Measurements from ENCODE around the gene EIF3F. TPM values are rescaled to one million over a fixed set of nuclear protein-coding genes. Genes with fewer than 3 reads are reported as not detected.

EIF3F gene
- total and polyA plus RNA-seq, 2 donors (not counting 1 experiment from before 2014, with no cell fraction given): 330 to 584 TPM

DNA sequence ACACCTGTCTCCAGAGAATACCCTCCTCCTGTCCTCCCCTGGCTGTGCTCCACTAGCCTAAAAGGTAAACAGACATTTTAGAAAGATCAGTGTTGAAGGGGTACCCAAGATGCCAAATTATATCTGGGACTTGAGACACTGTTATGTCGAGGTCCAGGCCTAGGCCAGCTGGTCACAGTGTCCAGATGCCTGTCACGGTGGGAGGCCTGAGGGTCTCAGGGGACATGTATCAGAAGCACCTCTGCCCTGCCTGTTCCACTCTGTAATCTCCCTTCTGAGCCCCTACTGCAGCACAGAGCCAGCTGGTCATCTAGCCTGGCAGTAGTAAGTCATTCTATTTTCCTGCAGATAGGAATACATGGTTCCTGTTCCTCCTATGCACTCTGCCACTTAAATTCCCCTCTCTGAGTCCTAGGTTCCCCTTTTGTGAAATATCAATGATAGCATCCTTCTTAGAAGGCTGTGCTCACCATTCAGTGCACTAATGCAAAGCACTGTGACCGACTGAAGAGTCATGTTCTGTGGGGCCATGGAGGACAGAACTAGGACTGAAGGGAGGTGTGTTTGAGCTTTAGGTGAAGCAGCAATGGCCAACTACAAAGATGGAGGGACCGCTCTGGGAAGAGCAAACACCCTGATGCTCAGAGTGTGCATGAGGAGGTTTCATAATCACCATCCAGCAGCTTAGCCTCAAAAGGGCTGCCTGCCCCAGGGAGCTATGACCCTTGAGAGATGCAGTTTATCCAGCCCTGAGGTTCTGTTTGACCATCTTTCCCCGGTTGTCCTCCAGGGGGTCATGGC, 49.1 kb downstream of the EIF3F start:
- no peak overlapping the region for H3K4me3 Mint-ChIP-seq
- ChIA-PET POLR2A (no interaction called here), CTCF (interaction anchor here (1.2 kb wide), 2 partner anchors 9 to 55 kb away, joined by 3 to 4 read pairs; no protein-coding TSS in a partner anchor)
- Histone ChIP-seq H3K27me3 (replicated peaks in 1 of 4; ENCODE audit: control extremely low read depth in 1 of 4, control insufficient read depth in 3 of 4, insufficient read depth in 4 of 4, low read length in 3 of 4) (peaks cover 0 to 22% (median 4%) of the 10 kb centered on the region in 4 experiments), H3K36me3 (replicated peaks in 1 of 2; ENCODE audit: control extremely low read depth in 1 of 2, control insufficient read depth in 1 of 2, extremely low read depth in 1 of 2, insufficient read depth in 2 of 2, low read length in 1 of 2) (no peaks in the 10 kb centered on the region), H3K4me1 (ENCODE audit: control insufficient read depth in 2 of 2, insufficient read depth in 2 of 2, low read length in 2 of 2) (peaks cover 0 to 8% of the 10 kb centered on the region in 2 donors), H3K4me3 (ENCODE audit: control extremely low read depth in 1 of 5, extremely low read depth in 1 of 5, insufficient read depth in 1 of 5, low read depth in 2 of 5, low read length in 4 of 5) (no peak overlapping the region), H2AFZ (ENCODE audit: insufficient read depth, low read depth, low read length, poor library complexity, severe bottlenecking) (no peak overlapping the region), H3K27ac (ENCODE audit: low read length in 2 of 2) (no peak overlapping the region), H3K4me2 (replicated peaks; ENCODE audit: low read depth, low read length, poor library complexity, severe bottlenecking) (no peak overlapping the region), H4K20me1 (ENCODE audit: control insufficient read depth, insufficient read depth, low read length, poor library complexity, severe bottlenecking) (no peaks in the 10 kb centered on the region), H3K9me3 (ENCODE audit: control extremely low read depth in 1 of 3, control insufficient read depth in 2 of 3, insufficient read depth in 1 of 3, low read length in 2 of 3) (no peaks in the 10 kb centered on the region), H3K79me2 (ENCODE audit: control insufficient read depth, insufficient read depth, low read length) (no peaks in the 10 kb centered on the region), H3K9ac (ENCODE audit: low read length) (no peak overlapping the region)
- H3K27ac Mint-ChIP-seq: no peak overlapping the region
- peaks cover 44% of the 10 kb centered on the region for H3K27me3 Mint-ChIP-seq
- peaks cover 6% of the 10 kb centered on the region for H3K4me1 Mint-ChIP-seq
- no peaks in the 10 kb centered on the region for H3K9me3 Mint-ChIP-seq (ENCODE audit: insufficient read depth)
- intact Hi-C loops (cut with micrococcal nuclease): no loop called here
- DNase-seq (no peak), ATAC-seq (ENCODE audit: low read depth) (no peak)
- WGBS (ENCODE audit: insufficient coverage): 87% methylated on average over 5 of the region's 5 CpGs
- no peak for TF ChIP-seq EZH2 (IDR thresholded peaks at IDR 0.05; ENCODE audit: borderline replicate concordance, insufficient read depth, low read depth, low read length, poor library complexity, severe bottlenecking)
- TF ChIP-seq, protein P1, sequence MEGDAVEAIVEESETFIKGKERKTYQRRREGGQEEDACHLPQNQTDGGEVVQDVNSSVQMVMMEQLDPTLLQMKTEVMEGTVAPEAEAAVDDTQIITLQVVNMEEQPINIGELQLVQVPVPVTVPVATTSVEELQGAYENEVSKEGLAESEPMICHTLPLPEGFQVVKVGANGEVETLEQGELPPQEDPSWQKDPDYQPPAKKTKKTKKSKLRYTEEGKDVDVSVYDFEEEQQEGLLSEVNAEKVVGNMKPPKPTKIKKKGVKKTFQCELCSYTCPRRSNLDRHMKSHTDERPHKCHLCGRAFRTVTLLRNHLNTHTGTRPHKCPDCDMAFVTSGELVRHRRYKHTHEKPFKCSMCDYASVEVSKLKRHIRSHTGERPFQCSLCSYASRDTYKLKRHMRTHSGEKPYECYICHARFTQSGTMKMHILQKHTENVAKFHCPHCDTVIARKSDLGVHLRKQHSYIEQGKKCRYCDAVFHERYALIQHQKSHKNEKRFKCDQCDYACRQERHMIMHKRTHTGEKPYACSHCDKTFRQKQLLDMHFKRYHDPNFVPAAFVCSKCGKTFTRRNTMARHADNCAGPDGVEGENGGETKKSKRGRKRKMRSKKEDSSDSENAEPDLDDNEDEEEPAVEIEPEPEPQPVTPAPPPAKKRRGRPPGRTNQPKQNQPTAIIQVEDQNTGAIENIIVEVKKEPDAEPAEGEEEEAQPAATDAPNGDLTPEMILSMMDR (IDR thresholded peaks at IDR 0.05): no peak

DNA sequence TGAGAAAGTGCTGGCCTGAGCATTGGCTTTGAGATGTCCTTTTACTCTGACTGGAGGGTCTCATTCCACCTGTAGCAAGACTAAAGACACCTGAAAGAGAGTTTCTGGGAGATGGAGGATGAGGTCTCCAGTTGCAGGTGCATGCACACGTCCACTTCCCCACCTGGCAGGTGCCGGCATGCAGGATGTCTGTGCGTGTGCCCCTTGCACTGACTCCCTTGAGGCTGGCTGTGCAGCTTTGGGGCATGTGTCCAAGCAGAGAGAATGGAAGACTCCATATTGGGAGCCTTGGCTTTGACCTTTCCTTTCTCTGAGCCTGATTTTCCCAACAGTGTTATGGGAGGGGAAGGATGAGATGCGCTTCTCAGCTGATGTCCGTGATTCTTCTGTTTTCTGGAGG, 49.8 kb downstream of the EIF3F start:
- peaks cover 6% of the 10 kb centered on the region for H3K4me1 Mint-ChIP-seq
- Histone ChIP-seq H3K27me3 (replicated peaks in 1 of 4; ENCODE audit: control extremely low read depth in 1 of 4, control insufficient read depth in 3 of 4, insufficient read depth in 4 of 4, low read length in 3 of 4) (peaks cover 0 to 16% (median 4%) of the 10 kb centered on the region in 4 experiments), H4K20me1 (ENCODE audit: control insufficient read depth, insufficient read depth, low read length, poor library complexity, severe bottlenecking) (no peaks in the 10 kb centered on the region), H2AFZ (ENCODE audit: insufficient read depth, low read depth, low read length, poor library complexity, severe bottlenecking) (no peak overlapping the region), H3K36me3 (replicated peaks in 1 of 2; ENCODE audit: control extremely low read depth in 1 of 2, control insufficient read depth in 1 of 2, extremely low read depth in 1 of 2, insufficient read depth in 2 of 2, low read length in 1 of 2) (no peaks in the 10 kb centered on the region), H3K27ac (ENCODE audit: low read length in 2 of 2) (no peak overlapping the region), H3K9ac (ENCODE audit: low read length) (no peak overlapping the region), H3K4me3 (ENCODE audit: control extremely low read depth in 1 of 5, extremely low read depth in 1 of 5, insufficient read depth in 1 of 5, low read depth in 2 of 5, low read length in 4 of 5) (no peak overlapping the region), H3K4me2 (replicated peaks; ENCODE audit: low read depth, low read length, poor library complexity, severe bottlenecking) (no peak overlapping the region), H3K9me3 (ENCODE audit: control extremely low read depth in 1 of 3, control insufficient read depth in 2 of 3, insufficient read depth in 1 of 3, low read length in 2 of 3) (no peaks in the 10 kb centered on the region), H3K79me2 (ENCODE audit: control insufficient read depth, insufficient read depth, low read length) (no peaks in the 10 kb centered on the region), H3K4me1 (ENCODE audit: control insufficient read depth in 2 of 2, insufficient read depth in 2 of 2, low read length in 2 of 2) (peaks cover 0 to 8% of the 10 kb centered on the region in 2 donors)
- CTCF ChIA-PET: interaction anchor here (1.1 to 1.2 kb wide), 3 partner anchors 9 to 63 kb away, joined by 3 to 4 read pairs (median 4); no protein-coding TSS in a partner anchor
- H3K9me3 Mint-ChIP-seq (ENCODE audit: insufficient read depth): no peaks in the 10 kb centered on the region
- peaks cover 49% of the 10 kb centered on the region for H3K27me3 Mint-ChIP-seq
- no peak overlapping the region for H3K27ac Mint-ChIP-seq
- no peak overlapping the region for H3K4me3 Mint-ChIP-seq
- DNase-seq (no peak), ATAC-seq (ENCODE audit: low read depth) (no peak)
- intact Hi-C loops (cut with micrococcal nuclease): no loop called here
- TF ChIP-seq, protein P1 (IDR thresholded peaks at IDR 0.05): no peak
- no peak for TF ChIP-seq EZH2 (IDR thresholded peaks at IDR 0.05; ENCODE audit: borderline replicate concordance, insufficient read depth, low read depth, low read length, poor library complexity, severe bottlenecking)
- WGBS (ENCODE audit: insufficient coverage): 97% methylated on average over 4 of the region's 5 CpGs
- POLR2A ChIA-PET: no interaction called here

Measured in B cell (primary cell).